Prostate gland (tissue), 2 donors: ENCODE measurements around the gene TNFRSF6B.

Experiments used
- POLR2AphosphoS5 ChIP-seq: sonication (generic); formaldehyde crosslinking; IDR thresholded peaks from one replicate; pipeline ENCODE4 v1.6.1; 2017; ENCODE audit warnings: antibody characterized with exemption
- TF ChIP-seq, protein P1 (sequence below), 4 experiments: fragments of 200-600 bp in 2 of 4; fragments of 450-650 bp in 2 of 4; sonication (generic) in 2 of 4; IDR thresholded peaks; 1 replicate in 3 of 4; 2 replicates in 1 of 4; pipeline ENCODE4 v1.5.1; 2016 to 2019; ENCODE audit warnings: antibody characterized with exemption in 4 of 4, mild to moderate bottlenecking in 2 of 4, moderate library complexity in 2 of 4

DNA sequence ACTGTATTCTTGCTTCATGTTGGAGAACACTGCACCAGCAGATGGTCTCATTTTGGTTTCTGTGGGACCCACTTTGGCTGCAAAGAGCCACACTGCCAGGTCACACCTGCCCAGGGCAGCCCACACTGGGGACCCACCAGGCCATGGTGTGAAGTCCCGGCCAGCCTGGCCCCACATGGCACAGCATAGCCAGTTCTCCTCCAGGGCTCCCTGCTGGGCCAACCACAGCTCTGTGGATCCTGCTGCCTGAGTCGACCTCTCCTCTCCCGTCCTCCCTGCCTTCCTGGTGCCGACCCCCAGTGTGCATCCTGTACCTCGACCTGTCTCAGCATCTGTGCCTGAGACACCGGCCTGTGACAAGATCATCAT lies 8.3 kb downstream of the TNFRSF6B start:
- TF ChIP-seq, protein P1, sequence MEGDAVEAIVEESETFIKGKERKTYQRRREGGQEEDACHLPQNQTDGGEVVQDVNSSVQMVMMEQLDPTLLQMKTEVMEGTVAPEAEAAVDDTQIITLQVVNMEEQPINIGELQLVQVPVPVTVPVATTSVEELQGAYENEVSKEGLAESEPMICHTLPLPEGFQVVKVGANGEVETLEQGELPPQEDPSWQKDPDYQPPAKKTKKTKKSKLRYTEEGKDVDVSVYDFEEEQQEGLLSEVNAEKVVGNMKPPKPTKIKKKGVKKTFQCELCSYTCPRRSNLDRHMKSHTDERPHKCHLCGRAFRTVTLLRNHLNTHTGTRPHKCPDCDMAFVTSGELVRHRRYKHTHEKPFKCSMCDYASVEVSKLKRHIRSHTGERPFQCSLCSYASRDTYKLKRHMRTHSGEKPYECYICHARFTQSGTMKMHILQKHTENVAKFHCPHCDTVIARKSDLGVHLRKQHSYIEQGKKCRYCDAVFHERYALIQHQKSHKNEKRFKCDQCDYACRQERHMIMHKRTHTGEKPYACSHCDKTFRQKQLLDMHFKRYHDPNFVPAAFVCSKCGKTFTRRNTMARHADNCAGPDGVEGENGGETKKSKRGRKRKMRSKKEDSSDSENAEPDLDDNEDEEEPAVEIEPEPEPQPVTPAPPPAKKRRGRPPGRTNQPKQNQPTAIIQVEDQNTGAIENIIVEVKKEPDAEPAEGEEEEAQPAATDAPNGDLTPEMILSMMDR (IDR thresholded peaks at IDR 0.05): no peak
- TF ChIP-seq POLR2AphosphoS5: no peak
